ENCODE measurements around the gene ADGRL3.
"Not testable (repeated sequence)": the region's sequence is repeated elsewhere in the genome, so short reads cannot be mapped to it uniquely, and the experiment has no call there.

The ADGRL3 gene

DNA sequence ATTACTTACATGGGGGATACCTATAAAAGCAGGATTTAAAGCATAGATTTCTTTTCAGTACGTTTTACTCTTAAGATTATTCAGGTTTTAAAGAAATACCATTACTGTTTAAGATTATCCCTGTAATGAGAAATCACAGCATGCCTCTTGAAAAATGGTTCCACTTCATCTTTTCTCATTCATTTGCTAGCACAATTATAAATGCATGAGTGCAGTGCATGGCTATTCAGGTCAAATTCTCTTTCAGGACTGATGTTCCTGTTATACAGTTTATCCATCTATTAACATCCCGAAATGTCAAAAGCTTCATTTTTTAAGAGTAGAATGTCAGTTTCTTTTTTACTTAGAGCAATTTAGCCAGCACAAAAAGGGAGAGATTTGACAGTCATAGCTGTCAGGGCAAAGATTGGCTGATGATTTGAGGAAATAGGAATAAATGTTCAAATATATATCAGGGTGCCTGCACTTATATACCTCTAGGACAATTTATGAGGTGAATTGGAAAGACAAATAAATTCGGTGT lies 135.2 kb downstream of the ADGRL3 start:
- H3K27ac ChIP-seq, result no peak overlapping the region

GRCh38 chr4:61336488-61336887 lies 136.4 kb downstream of the ADGRL3 start:
- no peak overlapping the region for H3K27ac ChIP-seq
- DNase-seq (ENCODE audit: low read depth, low spot score), result no peak

More for the DNA sequence above, 135.2 kb downstream of the ADGRL3 start:
- DNase-seq (ENCODE audit: low read depth, low spot score), result no peak

GRCh38 chr4:61336916-61337315 lies 136.8 kb downstream of the ADGRL3 start:
- DNase-seq (ENCODE audit: low read depth, low spot score), result no peak
- H3K27ac ChIP-seq, result no peak overlapping the region

DNA sequence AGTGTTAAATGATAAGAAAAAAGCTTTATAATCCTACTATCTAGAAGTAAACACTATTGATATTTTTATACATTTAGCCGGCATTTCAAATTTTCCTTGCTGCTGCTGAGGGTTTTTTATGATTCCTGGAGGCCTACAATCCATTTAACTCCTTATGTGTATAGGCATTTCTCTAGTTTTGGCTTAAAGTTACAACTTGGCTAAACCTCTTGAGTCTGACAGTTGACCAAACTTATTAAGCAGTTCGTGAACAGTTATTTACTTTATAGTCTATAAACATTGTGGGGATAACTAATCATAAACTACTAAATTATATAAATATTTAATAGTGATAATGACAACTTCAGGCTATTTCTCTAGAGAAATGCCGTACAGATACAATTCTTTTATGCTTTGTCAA lies 141.9 kb downstream of the ADGRL3 start:
- DNase-seq (ENCODE audit: low read depth, low spot score), result no peak

DNA sequence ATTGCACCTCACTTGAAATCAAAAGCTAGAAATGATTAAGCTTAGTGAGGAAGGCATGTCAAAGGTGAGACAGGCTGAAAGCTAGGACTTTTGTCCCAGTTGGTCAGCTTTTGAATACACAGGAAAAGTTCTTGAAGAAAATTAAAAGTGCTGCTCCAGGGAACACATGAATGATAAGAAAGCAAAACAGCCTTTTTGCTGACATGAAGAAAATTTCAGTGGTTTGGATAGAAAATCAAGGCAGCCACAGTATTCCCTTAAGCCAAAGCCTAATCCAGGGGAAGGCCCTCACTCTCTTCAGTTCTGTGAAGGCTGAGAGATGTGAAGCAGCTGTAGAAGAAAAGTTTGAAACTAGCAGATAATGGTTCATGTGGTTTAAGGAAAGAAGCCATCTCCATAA lies 150.8 kb downstream of the ADGRL3 start:
- H3K27ac ChIP-seq, result no peak overlapping the region
- DNase-seq (ENCODE audit: low read depth, low spot score), result no peak

More for the DNA sequence above, 141.9 kb downstream of the ADGRL3 start:
- H3K27ac ChIP-seq, result no peak overlapping the region

DNA sequence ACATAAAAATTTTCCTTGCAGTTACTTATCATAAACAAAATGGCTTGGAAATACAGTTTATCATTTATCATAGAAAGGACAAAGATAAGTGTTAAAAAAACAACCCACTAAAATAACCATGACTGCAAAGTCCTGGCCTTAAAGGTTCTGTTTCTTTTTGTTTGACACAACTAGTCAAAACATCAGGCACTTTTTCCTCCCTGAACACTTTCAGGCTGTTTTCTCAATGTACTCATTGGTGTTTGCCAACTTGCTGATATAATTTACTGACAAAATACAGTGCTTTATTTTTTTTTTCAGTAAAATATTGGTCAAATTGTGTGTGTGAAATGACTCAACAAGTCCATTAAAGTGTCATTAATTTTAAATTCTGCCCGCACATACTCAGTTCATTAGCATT lies 156.6 kb downstream of the ADGRL3 start:
- DNase-seq (ENCODE audit: low read depth, low spot score), result no peak
- no peak overlapping the region for H3K27ac ChIP-seq

DNA sequence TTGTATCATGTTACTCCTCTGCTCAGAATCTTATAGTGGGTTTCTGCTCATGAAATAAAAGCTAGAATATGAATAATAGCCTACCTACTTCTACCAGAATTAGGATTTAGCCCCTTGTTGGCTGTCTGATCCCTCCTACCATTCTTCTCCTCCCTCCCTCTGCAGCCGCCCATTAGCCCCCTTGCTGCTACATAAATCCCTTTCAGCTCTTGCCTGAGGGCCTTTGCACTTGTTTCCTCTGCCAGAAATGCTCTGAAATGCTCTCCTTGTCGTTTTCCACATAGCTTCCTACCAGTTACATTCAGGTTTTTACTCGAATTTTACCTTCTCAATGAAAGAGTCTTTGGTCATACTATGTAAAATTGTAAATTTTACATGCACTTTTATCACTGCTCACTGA lies 159.2 kb downstream of the ADGRL3 start:
- H3K27ac ChIP-seq, result no peak overlapping the region
- DNase-seq (ENCODE audit: low read depth, low spot score), result no peak

- not testable (repeated sequence) for DNase-seq (ENCODE audit: low read depth, low spot score); H3K27ac ChIP-seq
These were observed 172.7 kb downstream of the ADGRL3 start for GRCh38 chr4:61372817-61373216.

- no peak for DNase-seq (ENCODE audit: low read depth, low spot score)
- peak overlapping the region; percentile 41 for H3K27ac ChIP-seq
These were observed 173.8 kb downstream of the ADGRL3 start for GRCh38 chr4:61373901-61374440.

DNA sequence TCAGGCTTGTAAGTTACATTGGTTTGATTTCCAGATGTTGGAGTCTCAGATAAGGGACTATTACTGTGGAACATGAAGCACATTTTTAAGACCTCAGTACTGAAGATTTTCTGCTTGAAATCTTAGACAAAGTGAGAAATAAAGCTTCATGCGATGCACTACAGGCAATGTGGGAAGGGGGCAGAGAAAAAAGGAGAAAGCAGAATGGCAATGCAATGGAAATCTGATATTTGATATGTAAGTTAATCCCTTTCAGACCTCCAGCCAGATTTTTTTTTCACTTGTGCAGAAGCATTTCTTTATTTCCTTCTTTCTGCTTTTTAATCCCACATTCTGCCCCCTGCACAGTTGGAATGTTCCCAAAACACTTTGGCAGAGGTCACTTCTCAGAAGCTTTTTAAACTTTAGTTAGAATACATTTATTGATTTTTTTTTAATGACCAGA lies 174.3 kb downstream of the ADGRL3 start:
- H3K27ac ChIP-seq, result peak overlapping the region; percentile 41
- DNase-seq (ENCODE audit: low read depth, low spot score), result no peak

- H3K27ac ChIP-seq, result peak overlapping the region; percentile 41
- no peak for DNase-seq (ENCODE audit: low read depth, low spot score)
These were observed 175.2 kb downstream of the ADGRL3 start for GRCh38 chr4:61375301-61375700.

GRCh38 chr4:61376301-61376700 lies 176.2 kb downstream of the ADGRL3 start:
- no peak overlapping the region for H3K27ac ChIP-seq
- DNase-seq (ENCODE audit: low read depth, low spot score), result no peak

DNA sequence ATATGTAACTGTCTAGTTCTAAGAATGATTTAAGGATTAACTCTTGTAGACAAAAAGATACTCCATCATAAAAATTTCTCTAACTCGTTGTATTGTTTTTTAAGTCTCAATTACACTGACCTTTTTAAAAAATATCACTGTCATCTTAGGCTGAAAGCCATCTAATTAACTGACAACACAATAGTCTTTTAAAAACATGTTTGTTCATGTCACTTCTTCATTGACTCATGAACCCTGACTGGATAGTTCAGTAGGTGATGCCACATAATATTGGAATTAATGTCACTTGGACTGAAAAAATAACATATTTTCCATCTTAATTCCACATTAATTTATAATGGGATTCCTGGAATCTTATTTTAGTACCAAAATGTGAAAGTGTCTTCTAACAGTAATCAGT lies 179.3 kb downstream of the ADGRL3 start:
- H3K27ac ChIP-seq, result no peak overlapping the region
- no peak for DNase-seq (ENCODE audit: low read depth, low spot score)

- H3K27ac ChIP-seq, result no peak overlapping the region
- DNase-seq (ENCODE audit: low read depth, low spot score), result no peak
These were observed 180.7 kb downstream of the ADGRL3 start for GRCh38 chr4:61380865-61381264.

- H3K27ac ChIP-seq, result no peak overlapping the region
- no peak for DNase-seq (ENCODE audit: low read depth, low spot score)
These were observed 185.1 kb downstream of the ADGRL3 start for GRCh38 chr4:61385256-61385655.

DNA sequence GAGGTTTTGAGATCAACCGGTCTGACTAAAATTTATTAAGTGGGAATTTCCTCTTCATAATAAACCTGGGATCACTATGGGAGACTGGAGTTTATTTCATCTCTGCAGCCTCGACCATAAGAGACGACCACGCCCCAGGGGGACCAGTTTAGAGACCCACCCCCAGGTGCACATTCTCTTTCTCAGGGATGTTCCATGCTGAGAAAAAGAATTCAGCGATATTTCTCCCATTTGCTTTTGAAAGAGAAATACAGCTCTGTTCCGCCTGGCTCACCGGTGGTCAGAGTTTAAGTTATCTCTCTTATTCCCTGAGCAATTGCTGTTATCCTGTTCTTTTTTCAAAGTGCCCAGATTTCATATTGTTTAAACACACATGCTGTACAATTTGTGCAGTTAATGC lies 187.2 kb downstream of the ADGRL3 start:
- not testable (repeated sequence) for H3K27ac ChIP-seq; DNase-seq (ENCODE audit: low read depth, low spot score)

DNA sequence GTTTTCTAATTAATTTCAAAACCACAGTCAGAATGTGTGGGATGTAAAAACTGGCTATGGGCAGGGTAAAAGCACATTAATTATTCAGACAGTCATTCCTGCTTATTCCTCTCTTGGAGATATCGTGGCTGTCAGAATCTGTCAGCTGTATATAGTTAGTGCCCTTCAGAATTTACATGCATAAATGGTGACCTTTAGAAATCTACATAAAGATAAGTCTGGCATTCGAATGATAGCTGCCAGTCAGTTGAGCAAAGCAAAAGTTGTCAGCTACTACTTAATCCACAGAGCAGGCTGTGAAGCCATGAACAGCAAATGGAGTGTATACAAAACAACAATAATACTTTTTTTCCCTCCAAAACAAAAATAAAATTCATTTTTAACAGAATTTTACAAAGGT lies 189.5 kb downstream of the ADGRL3 start:
- no peak overlapping the region for H3K27ac ChIP-seq
- no peak for DNase-seq (ENCODE audit: low read depth, low spot score)

DNA sequence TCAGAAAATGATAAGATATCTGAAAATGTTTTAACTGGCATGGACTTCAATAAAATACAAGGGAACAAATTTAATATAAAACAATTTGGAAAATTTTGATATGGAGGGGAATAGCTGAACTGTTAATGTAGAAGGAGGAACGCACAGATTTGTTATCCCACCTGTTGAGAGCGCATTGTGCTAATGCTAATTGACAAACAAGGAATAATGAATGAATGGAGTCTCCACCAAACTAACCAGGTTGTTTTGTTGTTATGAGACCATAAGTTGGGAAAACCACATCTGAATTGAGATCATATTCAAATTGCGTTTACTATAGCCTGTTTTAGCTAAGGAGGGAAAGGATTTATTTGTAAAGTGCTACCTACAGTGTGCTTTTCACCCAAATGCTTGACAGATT lies 195.6 kb downstream of the ADGRL3 start:
- no peak for DNase-seq (ENCODE audit: low read depth, low spot score)
- H3K27ac ChIP-seq, result no peak overlapping the region

DNA sequence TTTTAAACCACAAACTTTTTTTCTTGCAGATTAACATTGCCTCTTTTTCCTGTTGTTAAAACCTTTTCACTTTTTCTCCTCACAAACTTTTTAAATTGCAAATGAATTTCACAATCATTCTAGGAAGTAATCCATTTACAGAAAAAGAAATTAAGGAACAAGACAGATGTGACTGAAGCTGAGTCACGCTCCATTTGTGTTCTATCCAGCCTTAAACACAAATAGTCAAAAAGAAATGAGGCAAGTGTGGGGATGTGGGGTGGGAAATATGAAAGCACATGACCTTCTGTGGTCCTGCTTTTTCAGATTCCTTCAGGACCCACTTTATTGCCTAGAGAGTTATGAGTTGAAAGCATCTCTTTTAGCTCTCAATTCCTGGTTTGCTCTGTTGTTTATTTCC lies 197.0 kb downstream of the ADGRL3 start:
- no peak overlapping the region for H3K27ac ChIP-seq

DNA sequence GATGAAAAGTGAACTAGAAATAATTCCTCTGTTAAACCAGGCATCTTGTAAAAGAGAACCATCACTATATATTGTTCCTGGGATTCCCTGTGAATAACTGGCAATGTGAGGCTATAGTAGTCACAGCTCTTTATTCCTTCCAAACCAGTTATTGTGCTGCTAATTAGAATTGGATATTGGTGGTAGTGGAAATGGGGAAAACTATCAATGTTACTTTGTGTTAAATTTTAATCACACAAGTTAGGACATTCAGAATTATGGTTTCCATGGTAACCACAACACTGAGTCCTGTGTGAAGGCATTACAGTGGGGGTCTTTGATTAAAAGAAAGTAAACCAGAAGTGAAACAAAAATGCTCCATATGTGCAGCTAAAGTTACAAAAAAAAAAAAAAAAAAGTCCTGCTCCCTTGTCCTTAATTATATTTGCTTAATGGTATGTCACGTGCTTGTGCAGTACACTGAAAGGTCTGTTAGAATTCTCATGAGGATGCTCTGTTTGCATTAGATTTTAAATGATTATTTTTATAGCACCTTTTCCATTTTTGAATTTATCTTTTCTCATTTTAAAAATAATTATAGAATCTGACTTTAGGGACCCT lies 200.4 kb downstream of the ADGRL3 start:
- no peak for DNase-seq (ENCODE audit: low read depth, low spot score)
- H3K27ac ChIP-seq, result no peak overlapping the region

More for the DNA sequence above, 197.0 kb downstream of the ADGRL3 start:
- no peak for DNase-seq (ENCODE audit: low read depth, low spot score)

DNA sequence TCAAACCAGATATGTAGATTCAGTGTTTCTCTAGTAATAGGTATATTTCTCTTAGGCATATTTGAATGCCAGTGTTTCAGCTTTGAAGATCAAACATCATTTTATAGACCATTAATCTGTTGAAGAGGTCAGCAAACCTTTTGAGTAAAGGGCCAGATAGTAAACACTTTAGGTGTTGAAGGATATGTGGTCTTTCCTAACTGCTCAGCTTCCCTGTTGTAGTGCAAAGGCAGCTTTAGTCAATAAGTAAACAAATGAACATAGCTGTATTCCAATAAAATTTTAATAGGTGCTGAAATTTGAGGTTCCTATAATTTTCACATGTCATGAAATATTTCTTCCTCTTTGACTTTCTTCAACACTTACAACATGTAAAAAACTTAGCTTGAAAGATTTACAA lies 201.6 kb downstream of the ADGRL3 start:
- H3K27ac ChIP-seq, result no peak overlapping the region
- DNase-seq (ENCODE audit: low read depth, low spot score), result no peak

- no peak overlapping the region for H3K27ac ChIP-seq
- DNase-seq (ENCODE audit: low read depth, low spot score), result no peak
These were observed 205.2 kb downstream of the ADGRL3 start for GRCh38 chr4:61405307-61405706.
